ENCODE results near the gene MLANA.

DNA sequence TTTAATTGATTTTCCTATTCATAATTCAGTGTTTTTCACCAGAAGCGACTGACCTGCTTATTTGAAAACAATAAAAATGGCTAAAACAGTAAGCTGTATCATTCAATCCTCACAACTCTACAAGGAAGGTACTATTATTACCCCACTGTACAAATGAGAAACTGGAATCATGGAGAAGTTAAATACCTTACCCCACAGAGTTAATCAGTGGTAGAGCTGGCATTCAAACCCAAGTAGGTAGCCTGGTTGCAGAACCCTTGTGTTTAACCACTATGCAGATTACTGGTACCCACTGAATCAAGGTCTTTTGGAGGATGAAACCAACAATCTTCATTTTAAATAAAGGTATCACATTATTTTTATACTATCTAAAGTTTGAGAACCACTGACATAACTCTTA is 59.6 kb downstream of the MLANA start:
- TF ChIP-seq, protein P1, sequence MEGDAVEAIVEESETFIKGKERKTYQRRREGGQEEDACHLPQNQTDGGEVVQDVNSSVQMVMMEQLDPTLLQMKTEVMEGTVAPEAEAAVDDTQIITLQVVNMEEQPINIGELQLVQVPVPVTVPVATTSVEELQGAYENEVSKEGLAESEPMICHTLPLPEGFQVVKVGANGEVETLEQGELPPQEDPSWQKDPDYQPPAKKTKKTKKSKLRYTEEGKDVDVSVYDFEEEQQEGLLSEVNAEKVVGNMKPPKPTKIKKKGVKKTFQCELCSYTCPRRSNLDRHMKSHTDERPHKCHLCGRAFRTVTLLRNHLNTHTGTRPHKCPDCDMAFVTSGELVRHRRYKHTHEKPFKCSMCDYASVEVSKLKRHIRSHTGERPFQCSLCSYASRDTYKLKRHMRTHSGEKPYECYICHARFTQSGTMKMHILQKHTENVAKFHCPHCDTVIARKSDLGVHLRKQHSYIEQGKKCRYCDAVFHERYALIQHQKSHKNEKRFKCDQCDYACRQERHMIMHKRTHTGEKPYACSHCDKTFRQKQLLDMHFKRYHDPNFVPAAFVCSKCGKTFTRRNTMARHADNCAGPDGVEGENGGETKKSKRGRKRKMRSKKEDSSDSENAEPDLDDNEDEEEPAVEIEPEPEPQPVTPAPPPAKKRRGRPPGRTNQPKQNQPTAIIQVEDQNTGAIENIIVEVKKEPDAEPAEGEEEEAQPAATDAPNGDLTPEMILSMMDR (IDR thresholded peaks at IDR 0.05; ENCODE audit: insufficient read depth, low read length), result no peak
- TF ChIP-seq SPI1 (IDR thresholded peaks at IDR 0.05; ENCODE audit: borderline replicate concordance, low read depth), result no peak
